HepG2 (cell line): ENCODE data around the gene PTRH2. TPM values are rescaled to one million over a fixed set of nuclear protein-coding genes. Genes with fewer than 3 reads are reported as not detected.
A peak's percentile ranks its signal among the peaks of the same experiment; 100 is the strongest.

Experiments used
- ATAC-seq: fragments of 200-7000 bp; cut with Tn5 transposase; 3 replicates; pipeline ENCODE4 v1.9.1; 2020; ENCODE audit warnings: mild to moderate bottlenecking, moderate library complexity
- BruUV-seq: library from RNA; stranded (reverse); fragments of 400-500 nt; replicated peaks from 2 replicates; lab custom pipeline; 2021; lab: Mats Ljungman, UMichigan
- CTCF ChIA-PET: fragments of 300-600 bp; formaldehyde crosslinking; extraction: SDS; loops from one replicate; lab custom pipeline; 2021; ENCODE audit warnings: low total read pairs, inconsistent platforms, low intra/inter-chr PET ratio; lab: Yijun Ruan, JAX
- POLR2A ChIA-PET: fragments of 350-600 bp; sonication (Branson Sonifier 250); formaldehyde crosslinking; loops from one replicate; lab custom pipeline; 2020; ENCODE audit warnings: antibody characterized with exemption, inconsistent platforms; lab: Yijun Ruan, JAX
- DNase-seq: peaks from one replicate; pipeline ENCODE4 v3.0.0-alpha.2; 2015; ENCODE audit warnings: low spot score
- FAIRE-seq: peaks from 3 replicates; lab custom pipeline; 2011; peaks lifted over from hg19 to GRCh38; lab: Jason Lieb, UNC
- H2AFZ ChIP-seq: one replicate; pipeline ENCODE4 v1.6.1; 2011; ENCODE audit warnings: low read length, inconsistent platforms
- H3K27ac ChIP-seq: fragments of 300-600 bp; 3 replicates; pipeline ENCODE4 v1.8.0; 2011; ENCODE audit warnings: mixed run types, mild to moderate bottlenecking, mixed read lengths, low read length, inconsistent platforms; ENCODE audit not compliant: insufficient read depth; ENCODE audit errors: extremely low read length
- H3K27me3 ChIP-seq, 2 experiments: fragments of 200-600 bp in 1 of 2; 2 replicates in 1 of 2; 3 replicates in 1 of 2; pipeline versions ENCODE4 v1.6.0 to v1.8.0; 2011; ENCODE audit warnings: low read length in 2 of 2, mild to moderate bottlenecking in 2 of 2, moderate library complexity in 2 of 2, inconsistent platforms in 1 of 2; ENCODE audit not compliant: insufficient read depth in 2 of 2, control insufficient read depth in 1 of 2
- H3K36me3 ChIP-seq, 2 experiments: fragments of 200-600 bp in 1 of 2; replicated peaks in 1 of 2; 2 replicates in 1 of 2; 3 replicates in 1 of 2; pipeline versions ENCODE4 v1.5.1 to v1.8.0; 2011; ENCODE audit warnings: low read length in 2 of 2, inconsistent platforms in 1 of 2; ENCODE audit not compliant: insufficient read depth in 2 of 2, control insufficient read depth in 1 of 2
- H3K4me1 ChIP-seq: 2 replicates; pipeline ENCODE4 v1.5.1; 2012; ENCODE audit warnings: low read length, inconsistent platforms; ENCODE audit not compliant: insufficient read depth
- H3K4me2 ChIP-seq: 2 replicates; pipeline ENCODE4 v1.6.0; 2011; ENCODE audit warnings: low read depth, low read length, inconsistent platforms
- H3K4me3 ChIP-seq, 3 experiments: fragments of 200-600 bp in 1 of 3; sonication (generic), shearing (Covaris generic) in 1 of 3; replicated peaks in 1 of 3; 2 replicates each; pipeline ENCODE4 v1.5.1; 2011 to 2016; ENCODE audit warnings: low read length in 3 of 3, inconsistent platforms in 2 of 3, low read depth in 2 of 3, mild to moderate bottlenecking in 2 of 3, control low read depth in 1 of 3, mixed read lengths in 1 of 3; ENCODE audit not compliant: insufficient read depth in 1 of 3
- H3K79me2 ChIP-seq: one replicate; pipeline ENCODE4 v1.6.1; 2011; ENCODE audit warnings: low read length, inconsistent platforms; ENCODE audit not compliant: insufficient read depth
- H3K9ac ChIP-seq: 2 replicates; pipeline ENCODE4 v1.6.0; 2011; ENCODE audit warnings: mild to moderate bottlenecking, low read depth, low read length, inconsistent platforms; ENCODE audit not compliant: insufficient read depth
- H3K9me3 ChIP-seq: 2 replicates; pipeline ENCODE4 v1.5.1; 2012; ENCODE audit warnings: mild to moderate bottlenecking, low read length
- H4K20me1 ChIP-seq: 2 replicates; pipeline ENCODE4 v1.6.0; 2011; ENCODE audit warnings: inconsistent platforms, mild to moderate bottlenecking, low read length, moderate library complexity; ENCODE audit not compliant: insufficient read depth
- DPF2 ChIP-seq: sonication (generic); formaldehyde crosslinking; IDR thresholded peaks from 2 replicates; pipeline ENCODE4 v1.4.0; 2020; ENCODE audit warnings: mild to moderate bottlenecking, low read depth, missing genetic modification reagents, borderline replicate concordance
- DR1 ChIP-seq: sonication (generic); formaldehyde crosslinking; IDR thresholded peaks from 2 replicates; pipeline ENCODE4 v1.8.0; 2021; ENCODE audit warnings: mild to moderate bottlenecking, missing genetic modification reagents, inconsistent platforms
- EEA1 ChIP-seq: sonication (generic); formaldehyde crosslinking; IDR thresholded peaks from 2 replicates; pipeline ENCODE4 v1.5.1; 2020; ENCODE audit warnings: mild to moderate bottlenecking, missing genetic modification reagents, borderline replicate concordance
- GATAD1 ChIP-seq: IDR thresholded peaks from 2 replicates; pipeline ENCODE4 v1.6.1; 2016; ENCODE audit warnings: missing genetic modification reagents, missing compliant biosample characterization
- IRX3 ChIP-seq: sonication (generic); formaldehyde crosslinking; IDR thresholded peaks from 2 replicates; pipeline ENCODE4 v1.8.1; 2023; ENCODE audit warnings: mild to moderate bottlenecking, low read depth, missing genetic modification reagents, borderline replicate concordance
- MZF1 ChIP-seq: sonication (generic); formaldehyde crosslinking; IDR thresholded peaks from 2 replicates; pipeline ENCODE4 v1.8.1; 2023; ENCODE audit warnings: mild to moderate bottlenecking, missing genetic modification reagents, borderline replicate concordance
- PREB ChIP-seq: sonication (generic); formaldehyde crosslinking; IDR thresholded peaks from 2 replicates; pipeline ENCODE4 v1.4.0; 2020; ENCODE audit warnings: missing genetic modification reagents
- RBM39 ChIP-seq: fragments of 200-400 bp; formaldehyde crosslinking; IDR thresholded peaks from one replicate; pipeline ENCODE4 v1.6.1; 2018; ENCODE audit warnings: antibody characterized with exemption, mild to moderate bottlenecking, low read depth, low read length; ENCODE audit not compliant: poor library complexity, severe bottlenecking
- SOX5 ChIP-seq: IDR thresholded peaks from 2 replicates; pipeline ENCODE4 v1.6.1; 2016; ENCODE audit warnings: borderline replicate concordance
- SP4 ChIP-seq: sonication (generic); formaldehyde crosslinking; IDR thresholded peaks from 2 replicates; pipeline ENCODE4 v1.8.1; 2023; ENCODE audit warnings: mild to moderate bottlenecking, missing genetic modification reagents
- TARDBP ChIP-seq: sonication (generic); formaldehyde crosslinking; IDR thresholded peaks from 2 replicates; pipeline ENCODE4 v1.8.0; 2022; ENCODE audit warnings: mild to moderate bottlenecking, missing genetic modification reagents
- TBX2 ChIP-seq: sonication (generic); formaldehyde crosslinking; IDR thresholded peaks from 2 replicates; pipeline ENCODE4 v1.5.0; 2020; ENCODE audit warnings: missing genetic modification reagents, mild to moderate bottlenecking, borderline replicate concordance
- ZBTB21 ChIP-seq: sonication (generic); formaldehyde crosslinking; IDR thresholded peaks from 2 replicates; pipeline ENCODE4 v1.4.0; 2020; ENCODE audit warnings: missing genetic modification reagents
- ZNF34 ChIP-seq: sonication (generic); formaldehyde crosslinking; IDR thresholded peaks from 2 replicates; pipeline ENCODE4 v1.4.0; 2020; ENCODE audit warnings: mild to moderate bottlenecking, missing genetic modification reagents, borderline replicate concordance
- ZNF530 ChIP-seq: sonication (generic); formaldehyde crosslinking; IDR thresholded peaks from 2 replicates; pipeline ENCODE4 v1.5.0; 2020; ENCODE audit warnings: low read depth, mild to moderate bottlenecking, missing genetic modification reagents
- ZNF607 ChIP-seq: sonication (generic); formaldehyde crosslinking; IDR thresholded peaks from 2 replicates; pipeline ENCODE4 v1.5.1; 2020; ENCODE audit warnings: missing genetic modification reagents, mild to moderate bottlenecking, borderline replicate concordance
- ZNF770 ChIP-seq: sonication (generic); formaldehyde crosslinking; IDR thresholded peaks from 2 replicates; pipeline ENCODE4 v1.5.0; 2020; ENCODE audit warnings: mild to moderate bottlenecking, missing genetic modification reagents
- WGBS: methylation state at CpG from one replicate; pipeline ENCODE4 v1.1.6; 2017; ENCODE audit warnings: low lambda C conversion rate; 5-methylcytosine and 5-hydroxymethylcytosine counted together
- in situ Hi-C: cut with HindIII; loops from 2 replicates; pipeline ENCODE4 v1.10.0; 2017; ENCODE audit warnings: low pct_unique_long_range_greater_than_20kb; ENCODE audit not compliant: extremely low pct_ligation_motif_present
- intact Hi-C: fragments of 100-400 bp; cut with micrococcal nuclease; formaldehyde crosslinking; loops from one replicate; pipeline ENCODE4 v1.10.0; 2022; ENCODE audit not compliant: unreplicated experiment
- polyA plus RNA-seq, 8 experiments: library from polyadenylated mRNA; depleted of rRNA in 3 of 8; stranded (reverse) in 7 of 8; unstranded in 1 of 8; fragments of >200 nt; fragmentation: Illumina TruSeq in 4 of 8; extraction: Trizol in 4 of 8; gene quantifications; 2 replicates each; pipeline versions ENCODE4 v1.2.1 to v1.2.3, GENCODE V29; 2011 to 2016; ENCODE audit warnings: low read depth in 4 of 8, missing spikeins in 1 of 8, mixed read lengths in 1 of 8; ENCODE audit not compliant: insufficient read depth in 1 of 8
- total RNA-seq, 5 experiments: library from RNA; depleted of rRNA; stranded (reverse); fragments of >200 nt; fragmentation: Illumina TruSeq; extraction: Trizol; gene quantifications; 2 replicates each; pipeline ENCODE4 v1.2.3, GENCODE V29; 2016; ENCODE audit warnings: low read depth in 1 of 5

PTRH2 gene
- total and polyA plus RNA-seq, 2 of the 13 experiments (the other 11 are each of a cell fraction or from before 2014, with no cell fraction given), result 67.7 to 83.3 TPM

GRCh38 chr17:59669411-59669810 is 37.8 kb downstream of the PTRH2 start:
- Histone ChIP-seq H3K27me3 (no peaks in the 10 kb centered on the region), H3K36me3 (peaks cover 32 to 88% of the 10 kb centered on the region in 2 experiments), H3K4me1 (peaks cover 14% of the 10 kb centered on the region), H4K20me1 (0 out of 2 replicates have a peak, but pooled peaks cover 3% of the 10 kb centered on the region), H2AFZ (no peak overlapping the region), H3K4me2 (no peak overlapping the region), H3K4me3 (no peak overlapping the region), H3K79me2 (peaks cover 2% of the 10 kb centered on the region)
- FAIRE-seq (no peak), DNase-seq (no peak)
- BruUV-seq, result no TSS peak
- intact Hi-C loops, result no loop called here
- POLR2A ChIA-PET, result no interaction called here
- 82% methylated on average over 1 of the region's 1 CpG for WGBS
- TF ChIP-seq GATAD1 (CRISPR knock-in tag) (no peak), DR1 (CRISPR knock-in tag) (no peak), SOX5 (CRISPR knock-in tag) (no peak), ZNF530 (no peak), TARDBP (CRISPR knock-in tag) (no peak), SP4 (CRISPR knock-in tag) (no peak), ZNF34 (no peak), ZNF607 (CRISPR knock-in tag) (no peak), EEA1 (CRISPR knock-in tag) (no peak), PREB (CRISPR knock-in tag) (no peak), ZBTB21 (no peak), RBM39 (no peak), TBX2 (CRISPR knock-in tag) (no peak), DPF2 (CRISPR knock-in tag) (no peak), MZF1 (CRISPR knock-in tag) (no peak), ZNF770 (no peak), IRX3 (CRISPR knock-in tag) (no peak)
- TF ChIP-seq, all 625 proteins: peak for 0
- CTCF ChIA-PET, result no interaction called here
- Histone ChIP-seq H3K9ac (no peak overlapping the region), H3K27ac (no peak overlapping the region), H3K9me3 (no peaks in the 10 kb centered on the region)
- in situ Hi-C loops, result no loop called here
- ATAC-seq, result peak; percentile 25; the same call in 1 of the 3 replicates
